Urothelium cell line (cell line): ENCODE data around the gene DND1.
A peak's percentile ranks its signal among the peaks of the same experiment; 100 is the strongest.
"Not testable (repeated sequence)": the region's sequence is repeated elsewhere in the genome, so short reads cannot be mapped to it uniquely, and the experiment has no call there.

ENCODE experiments used
- DNase-seq: peaks from one replicate; pipeline ENCODE4 v3.0.0; 2011; ENCODE audit warnings: low spot score, mixed read lengths
- FAIRE-seq: peaks from 2 replicates; lab custom pipeline; 2011; peaks lifted over from hg19 to GRCh38; lab: Jason Lieb, UNC

DND1 gene

GRCh38 chr5:140673187-140673976 is at the start of gene DND1:
Gene DND1, minus strand, starts transcription at chr5:140673576. Its CDS starts 34 bp downstream, at chr5:140673542.
- no peak for FAIRE-seq
- no peak for DNase-seq

- DNase-seq, FAIRE-seq: not testable (repeated sequence)
These were observed 48.0 kb upstream of the DND1 start for GRCh38 chr5:140721395-140721794.

GRCh38 chr5:140720738-140721137 is 47.4 kb upstream of the DND1 start:
- FAIRE-seq, DNase-seq: not testable (repeated sequence)

GRCh38 chr5:140718266-140718592 is 44.9 kb upstream of the DND1 start:
- DNase-seq (no peak), FAIRE-seq (no peak)

GRCh38 chr5:140716238-140716637 is 42.9 kb upstream of the DND1 start:
- DNase-seq, FAIRE-seq: not testable (repeated sequence)

- FAIRE-seq (no peak), DNase-seq (no peak)
These were observed 40.3 kb upstream of the DND1 start for GRCh38 chr5:140713562-140714094.

- DNase-seq (no peak), FAIRE-seq (no peak)
These were observed 38.4 kb upstream of the DND1 start for GRCh38 chr5:140711794-140712193.

- DNase-seq (peak; percentile 71), FAIRE-seq (no peak)
These were observed 37.6 kb upstream of the DND1 start for GRCh38 chr5:140710899-140711552.

GRCh38 chr5:140708787-140709186 is 35.4 kb upstream of the DND1 start:
- FAIRE-seq, result not testable (repeated sequence)

GRCh38 chr5:140707812-140708211 is 34.4 kb upstream of the DND1 start:
- FAIRE-seq (no peak), DNase-seq (no peak)

More at GRCh38 chr5:140708787-140709186, 35.4 kb upstream of the DND1 start:
- DNase-seq, result not testable (repeated sequence)

GRCh38 chr5:140700177-140701144 is 27.1 kb upstream of the DND1 start, which contains the start of gene ZMAT2:
Gene ZMAT2, plus strand, starts transcription at chr5:140700447. Its CDS starts 14 bp downstream, at chr5:140700461.
- DNase-seq (peak; percentile 90), FAIRE-seq (no peak)

- DNase-seq (no peak), FAIRE-seq (no peak)
These were observed 23.6 kb upstream of the DND1 start for GRCh38 chr5:140696891-140697492.

- FAIRE-seq, result no peak
- no peak for DNase-seq
These were observed 20.9 kb upstream of the DND1 start for GRCh38 chr5:140694276-140694675.

- FAIRE-seq (no peak), DNase-seq (peak; percentile 89)
These were observed 17.9 kb upstream of the DND1 start, which contains the start of the genes HARS1 and HARS2 for GRCh38 chr5:140690941-140691924. Gene HARS1, minus strand, starts transcription at chr5:140691370. Its CDS starts 66 bp downstream, at chr5:140691304. Gene HARS2, plus strand, starts transcription at chr5:140691455. Its CDS starts 194 bp downstream, at chr5:140691649.

- FAIRE-seq (no peak), DNase-seq (no peak)
These were observed 17.1 kb upstream of the DND1 start for GRCh38 chr5:140690376-140690932.

GRCh38 chr5:140678993-140679392 is 5.6 kb upstream of the DND1 start:
- DNase-seq, result no peak

GRCh38 chr5:140677947-140678346 is 4.6 kb upstream of the DND1 start:
- no peak for FAIRE-seq
- DNase-seq, result no peak

More at GRCh38 chr5:140678993-140679392, 5.6 kb upstream of the DND1 start:
- no peak for FAIRE-seq

- no peak for FAIRE-seq
These were observed 1.3 kb upstream of the DND1 start for GRCh38 chr5:140674629-140675028.

More at GRCh38 chr5:140674629-140675028, 1.3 kb upstream of the DND1 start:
- DNase-seq, result no peak
